HG03520 (cell line): ENCODE results near the gene MAD1L1.
A peak's percentile ranks its signal among the peaks of the same experiment; 100 is the strongest.

Experiments used
- ATAC-seq: cut with Tn5 transposase; IDR thresholded peaks from one replicate; pipeline ENCODE4 v1.9.1; 2021; ENCODE audit warnings: mild to moderate bottlenecking, moderate library complexity; ENCODE audit not compliant: unreplicated experiment

Gene MAD1L1

GRCh38 chr7:2106440-2106839, 126.3 kb downstream of the MAD1L1 start:
- ATAC-seq = no peak

- ATAC-seq = no peak
Measured at GRCh38 chr7:2105917-2106316, 126.8 kb downstream of the MAD1L1 start.

- no peak for ATAC-seq
Measured at GRCh38 chr7:2105280-2105679, 127.5 kb downstream of the MAD1L1 start.

- ATAC-seq = no peak
Measured at GRCh38 chr7:2104716-2105115, 128.0 kb downstream of the MAD1L1 start.

GRCh38 chr7:2104107-2104710, 128.5 kb downstream of the MAD1L1 start:
- ATAC-seq = peak; percentile 48

GRCh38 chr7:2103071-2103898, 129.5 kb downstream of the MAD1L1 start:
- ATAC-seq = no peak

GRCh38 chr7:2102375-2102723, 130.4 kb downstream of the MAD1L1 start:
- no peak for ATAC-seq

- no peak for ATAC-seq
Measured at GRCh38 chr7:2101630-2102374, 130.9 kb downstream of the MAD1L1 start.

GRCh38 chr7:2100278-2101208, 132.2 kb downstream of the MAD1L1 start:
- peak; percentile 47 for ATAC-seq

- ATAC-seq = no peak
Measured at GRCh38 chr7:2099048-2099957, 133.4 kb downstream of the MAD1L1 start.

- no peak for ATAC-seq
Measured at GRCh38 chr7:2098496-2098895, 134.2 kb downstream of the MAD1L1 start.

- no peak for ATAC-seq
Measured at GRCh38 chr7:2098056-2098455, 134.7 kb downstream of the MAD1L1 start.

- no peak for ATAC-seq
Measured at GRCh38 chr7:2097492-2097891, 135.3 kb downstream of the MAD1L1 start.

- no peak for ATAC-seq
Measured at GRCh38 chr7:2096692-2097387, 135.9 kb downstream of the MAD1L1 start.

- ATAC-seq = no peak
Measured at GRCh38 chr7:2095436-2095835, 137.3 kb downstream of the MAD1L1 start.

- ATAC-seq = no peak
Measured at GRCh38 chr7:2094454-2095045, 138.2 kb downstream of the MAD1L1 start.

- ATAC-seq = no peak
Measured at GRCh38 chr7:2093843-2094220, 138.9 kb downstream of the MAD1L1 start.

GRCh38 chr7:2093215-2093842, 139.4 kb downstream of the MAD1L1 start:
- ATAC-seq = no peak
